ENCODE data around the gene FPR2. TPM values are rescaled to one million over a fixed set of nuclear protein-coding genes. Genes with fewer than 3 reads are reported as not detected.

Gene FPR2
- not detected for polyA plus RNA-seq (2013, experiment 1 of 2)
- polyA plus RNA-seq (2013, experiment 2 of 2), result not detected

GRCh38 chr19:51760697-51761356 is at the start of gene FPR2:
FPR2 (plus strand) TSS chr19:51761180; CDS start chr19:51768659, 7,479 bp downstream.
- Histone ChIP-seq H3K4me3 (ENCODE audit: low read length) (no peak within 1 kb of the TSS), H3K36me3 (ENCODE audit: insufficient read depth, low read length) (no peaks in the 10 kb centered on the region), H3K9me3 (ENCODE audit: insufficient read depth, low read depth, low read length) (no peaks in the 10 kb centered on the region), H3K4me1 (ENCODE audit: insufficient read depth, low read length) (peaks cover 8% of the 10 kb centered on the region), H3K9ac (ENCODE audit: low read depth, low read length) (no peak within 1 kb of the TSS), H3K27ac (ENCODE audit: low read depth, low read length) (no peak within 1 kb of the TSS), H3K27me3 (ENCODE audit: insufficient read depth, low read length) (no peaks in the 10 kb centered on the region)
- 60% methylated on average over 8 of the region's 8 CpGs for WGBS

GRCh38 chr19:51711702-51712101 is 49.3 kb upstream of the FPR2 start:
- Histone ChIP-seq H3K27me3 (ENCODE audit: insufficient read depth, low read length) (peaks cover 19% of the 10 kb centered on the region), H3K4me3 (ENCODE audit: low read length) (no peak overlapping the region), H3K36me3 (ENCODE audit: insufficient read depth, low read length) (peaks cover 5% of the 10 kb centered on the region; the same call in 1 of the 2 replicates), H3K9me3 (ENCODE audit: insufficient read depth, low read depth, low read length) (no peaks in the 10 kb centered on the region), H3K9ac (ENCODE audit: low read depth, low read length) (no peak overlapping the region), H3K27ac (ENCODE audit: low read depth, low read length) (no peak overlapping the region), H3K4me1 (ENCODE audit: insufficient read depth, low read length) (no peaks in the 10 kb centered on the region)
- 90% methylated on average over 1 of the region's 1 CpG for WGBS

GRCh38 chr19:51712461-51713081 is 48.4 kb upstream of the FPR2 start:
- no peak overlapping the region for H3K27ac ChIP-seq (ENCODE audit: low read depth, low read length)
- H3K4me3 ChIP-seq (ENCODE audit: low read length), result no peak overlapping the region
- 40% methylated on average over 7 of the region's 9 CpGs for WGBS
- no peak overlapping the region for H3K9ac ChIP-seq (ENCODE audit: low read depth, low read length)
- no peaks in the 10 kb centered on the region for H3K36me3 ChIP-seq (ENCODE audit: insufficient read depth, low read length)
- no peaks in the 10 kb centered on the region for H3K4me1 ChIP-seq (ENCODE audit: insufficient read depth, low read length)
- H3K9me3 ChIP-seq (ENCODE audit: insufficient read depth, low read depth, low read length), result no peaks in the 10 kb centered on the region
- peaks cover 28% of the 10 kb centered on the region for H3K27me3 ChIP-seq (ENCODE audit: insufficient read depth, low read length)

GRCh38 chr19:51713319-51714285 is 47.4 kb upstream of the FPR2 start:
- Histone ChIP-seq H3K4me3 (ENCODE audit: low read length) (no peak overlapping the region), H3K27me3 (ENCODE audit: insufficient read depth, low read length) (peaks cover 38% of the 10 kb centered on the region), H3K36me3 (ENCODE audit: insufficient read depth, low read length) (no peaks in the 10 kb centered on the region), H3K4me1 (ENCODE audit: insufficient read depth, low read length) (no peaks in the 10 kb centered on the region), H3K9ac (ENCODE audit: low read depth, low read length) (no peak overlapping the region), H3K27ac (ENCODE audit: low read depth, low read length) (no peak overlapping the region), H3K9me3 (ENCODE audit: insufficient read depth, low read depth, low read length) (no peaks in the 10 kb centered on the region)
- 95% methylated on average over 74 of the region's 74 CpGs for WGBS

- no peak overlapping the region for H3K27ac ChIP-seq (ENCODE audit: low read depth, low read length)
- peaks cover 47% of the 10 kb centered on the region for H3K27me3 ChIP-seq (ENCODE audit: insufficient read depth, low read length)
- no peaks in the 10 kb centered on the region for H3K9me3 ChIP-seq (ENCODE audit: insufficient read depth, low read depth, low read length)
- no peak overlapping the region for H3K9ac ChIP-seq (ENCODE audit: low read depth, low read length)
- WGBS, result 68% methylated on average over 3 of the region's 3 CpGs
- no peak overlapping the region for H3K4me3 ChIP-seq (ENCODE audit: low read length)
- no peaks in the 10 kb centered on the region for H3K4me1 ChIP-seq (ENCODE audit: insufficient read depth, low read length)
- H3K36me3 ChIP-seq (ENCODE audit: insufficient read depth, low read length), result no peaks in the 10 kb centered on the region
Measured at GRCh38 chr19:51714848-51715247, 46.1 kb upstream of the FPR2 start.

GRCh38 chr19:51715850-51716249 is 45.1 kb upstream of the FPR2 start:
- no peak overlapping the region for H3K9ac ChIP-seq (ENCODE audit: low read depth, low read length)
- H3K4me3 ChIP-seq (ENCODE audit: low read length), result no peak overlapping the region
- no peaks in the 10 kb centered on the region for H3K9me3 ChIP-seq (ENCODE audit: insufficient read depth, low read depth, low read length)
- no peaks in the 10 kb centered on the region for H3K36me3 ChIP-seq (ENCODE audit: insufficient read depth, low read length)
- H3K27me3 ChIP-seq (ENCODE audit: insufficient read depth, low read length), result peaks cover 55% of the 10 kb centered on the region
- H3K4me1 ChIP-seq (ENCODE audit: insufficient read depth, low read length), result no peaks in the 10 kb centered on the region
- WGBS, result 81% methylated on average over 3 of the region's 3 CpGs
- no peak overlapping the region for H3K27ac ChIP-seq (ENCODE audit: low read depth, low read length)

- no peak overlapping the region for H3K4me3 ChIP-seq (ENCODE audit: low read length)
- no peak overlapping the region for H3K9ac ChIP-seq (ENCODE audit: low read depth, low read length)
- no peaks in the 10 kb centered on the region for H3K36me3 ChIP-seq (ENCODE audit: insufficient read depth, low read length)
- H3K4me1 ChIP-seq (ENCODE audit: insufficient read depth, low read length), result no peaks in the 10 kb centered on the region
- no peaks in the 10 kb centered on the region for H3K9me3 ChIP-seq (ENCODE audit: insufficient read depth, low read depth, low read length)
- WGBS, result 89% methylated on average over 11 of the region's 11 CpGs
- peaks cover 61% of the 10 kb centered on the region for H3K27me3 ChIP-seq (ENCODE audit: insufficient read depth, low read length)
- no peak overlapping the region for H3K27ac ChIP-seq (ENCODE audit: low read depth, low read length)
Measured at GRCh38 chr19:51716925-51717324, 44.1 kb upstream of the FPR2 start.

- Histone ChIP-seq H3K9me3 (ENCODE audit: insufficient read depth, low read depth, low read length) (no peaks in the 10 kb centered on the region), H3K27ac (ENCODE audit: low read depth, low read length) (no peak overlapping the region), H3K4me1 (ENCODE audit: insufficient read depth, low read length) (0 out of 2 replicates have a peak, but pooled peaks cover 2% of the 10 kb centered on the region), H3K36me3 (ENCODE audit: insufficient read depth, low read length) (no peaks in the 10 kb centered on the region), H3K27me3 (ENCODE audit: insufficient read depth, low read length) (peaks cover 72% of the 10 kb centered on the region), H3K9ac (ENCODE audit: low read depth, low read length) (peak overlapping the region; percentile 53), H3K4me3 (ENCODE audit: low read length) (peak overlapping the region; percentile 62)
- WGBS, result 2% methylated on average over 83 of the region's 83 CpGs
Measured at GRCh38 chr19:51719251-51719988, 41.6 kb upstream of the FPR2 start.

GRCh38 chr19:51721905-51722304 is 39.1 kb upstream of the FPR2 start:
- Histone ChIP-seq H3K36me3 (ENCODE audit: insufficient read depth, low read length) (no peaks in the 10 kb centered on the region), H3K27ac (ENCODE audit: low read depth, low read length) (no peak overlapping the region), H3K4me3 (ENCODE audit: low read length) (no peak overlapping the region), H3K9ac (ENCODE audit: low read depth, low read length) (no peak overlapping the region), H3K27me3 (ENCODE audit: insufficient read depth, low read length) (peaks cover 59% of the 10 kb centered on the region), H3K4me1 (ENCODE audit: insufficient read depth, low read length) (0 out of 2 replicates have a peak, but pooled peaks cover 6% of the 10 kb centered on the region), H3K9me3 (ENCODE audit: insufficient read depth, low read depth, low read length) (no peaks in the 10 kb centered on the region)
- WGBS, result 76% methylated on average over 6 of the region's 7 CpGs

- Histone ChIP-seq H3K27me3 (ENCODE audit: insufficient read depth, low read length) (peaks cover 53% of the 10 kb centered on the region), H3K4me1 (ENCODE audit: insufficient read depth, low read length) (0 out of 2 replicates have a peak, but pooled peaks cover 6% of the 10 kb centered on the region), H3K36me3 (ENCODE audit: insufficient read depth, low read length) (no peaks in the 10 kb centered on the region), H3K4me3 (ENCODE audit: low read length) (no peak overlapping the region), H3K9me3 (ENCODE audit: insufficient read depth, low read depth, low read length) (no peaks in the 10 kb centered on the region), H3K9ac (ENCODE audit: low read depth, low read length) (no peak overlapping the region), H3K27ac (ENCODE audit: low read depth, low read length) (no peak overlapping the region)
- WGBS, result 85% methylated on average over 2 of the region's 2 CpGs
Measured at GRCh38 chr19:51722492-51722891, 38.5 kb upstream of the FPR2 start.

All from HUES64 (cell line).